VCaP (cell line): ENCODE data around the gene PSRC1.

Experiments
- H3K27ac ChIP-seq: fragments of 450-650 bp; 2 replicates; pipeline ENCODE4 v1.5.1; 2017
- CTCF ChIP-seq: fragments of 450-650 bp; conservative IDR thresholded peaks from 2 replicates; pipeline ENCODE4 v1.5.1; 2017; ENCODE audit warnings: mild to moderate bottlenecking, moderate library complexity

PSRC1 gene

GRCh38 chr1:109282952-109283747 is at the start of gene PSRC1:
PSRC1 (minus strand) TSS chr1:109283145.
- peak; percentile 57 for TF ChIP-seq CTCF
- peak within 1 kb of the TSS; percentile 87 for H3K27ac ChIP-seq

GRCh38 chr1:109331113-109331512 is 48.2 kb upstream of the PSRC1 start:
- TF ChIP-seq CTCF, result no peak

DNA sequence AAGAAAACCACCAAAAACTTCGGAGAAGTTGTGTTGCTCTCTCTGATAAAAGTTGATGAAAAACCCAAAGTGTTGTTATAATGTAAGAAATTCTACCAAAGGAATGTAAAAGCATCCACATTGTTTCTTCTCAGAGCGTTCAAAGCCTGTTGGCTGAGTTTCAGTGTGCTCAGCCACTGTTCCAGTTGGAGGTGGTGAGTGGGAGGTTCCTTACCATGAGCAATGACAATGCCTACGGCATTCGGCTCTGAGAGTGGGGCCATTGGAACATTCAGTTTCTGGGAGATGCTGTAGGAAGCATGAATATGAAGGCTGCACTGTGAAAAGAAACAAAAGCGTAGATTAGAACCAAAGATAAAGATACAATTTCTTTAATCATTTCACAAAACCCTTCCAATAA is 44.3 kb upstream of the PSRC1 start:
- no peak overlapping the region for H3K27ac ChIP-seq
- no peak for TF ChIP-seq CTCF

More at GRCh38 chr1:109331113-109331512, 48.2 kb upstream of the PSRC1 start:
- H3K27ac ChIP-seq, result no peak overlapping the region

DNA sequence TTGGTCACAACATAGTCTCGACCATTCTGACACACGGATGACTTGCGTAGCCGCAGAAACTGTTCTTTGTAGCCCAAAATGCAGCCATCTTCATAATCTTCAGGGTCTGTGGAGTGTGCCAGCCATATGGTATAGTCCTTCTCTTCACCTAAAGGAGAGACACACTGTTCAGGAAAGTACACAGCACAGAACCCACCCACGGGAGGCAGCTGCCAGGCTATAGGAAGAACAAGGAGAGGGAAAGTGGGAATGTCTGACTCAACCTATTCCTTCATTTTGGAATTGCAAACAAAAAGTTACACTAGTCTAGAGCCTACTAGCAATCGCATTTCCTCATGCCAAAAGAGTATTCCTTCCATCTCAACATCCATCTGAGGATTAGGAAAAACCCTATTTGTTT is 40.0 kb upstream of the PSRC1 start:
- H3K27ac ChIP-seq, result no peak overlapping the region
- no peak for TF ChIP-seq CTCF

GRCh38 chr1:109319114-109319513 is 36.2 kb upstream of the PSRC1 start:
- no peak overlapping the region for H3K27ac ChIP-seq
- no peak for TF ChIP-seq CTCF

DNA sequence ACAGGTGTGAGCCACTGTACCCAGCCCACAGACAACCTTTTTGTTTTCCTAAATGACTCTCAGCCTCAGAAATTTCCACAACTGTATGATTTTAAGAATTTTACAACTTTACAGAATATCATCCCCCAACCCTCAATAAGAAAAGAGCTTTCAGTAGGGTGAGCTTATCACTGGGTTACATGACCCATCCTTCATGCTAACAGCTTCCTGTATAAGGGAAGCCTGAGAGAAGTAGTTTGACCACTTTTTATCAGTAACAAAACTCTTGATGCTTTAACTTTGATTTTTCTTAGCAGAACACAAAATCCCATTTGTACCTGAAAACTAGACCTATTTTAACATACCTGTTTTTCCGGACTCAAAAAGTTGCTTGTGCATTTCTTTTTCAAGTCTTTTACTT is 33.6 kb upstream of the PSRC1 start:
- no peak overlapping the region for H3K27ac ChIP-seq
- no peak for TF ChIP-seq CTCF

DNA sequence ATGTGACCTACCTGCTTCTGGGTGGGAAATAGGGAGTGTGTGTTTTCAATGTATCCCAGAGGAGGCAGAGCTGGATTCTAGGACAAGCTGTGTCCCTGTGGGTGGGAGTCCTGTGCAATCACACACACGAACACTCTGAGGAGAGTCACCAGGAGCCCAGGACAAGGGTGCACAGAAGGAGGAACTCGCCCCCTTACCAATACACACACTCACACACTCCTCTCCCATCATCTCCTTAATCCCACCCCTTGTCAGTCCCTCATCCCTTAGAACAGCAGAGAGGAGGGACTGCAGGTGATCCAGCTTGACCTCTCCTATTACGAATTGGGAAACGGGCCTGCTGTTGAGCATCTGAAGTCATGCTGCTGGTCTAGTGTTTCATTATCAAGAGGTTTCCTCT is 32.3 kb upstream of the PSRC1 start:
- TF ChIP-seq CTCF, result no peak
- peak overlapping the region; percentile 23; the same call in 1 of the 2 replicates for H3K27ac ChIP-seq
